Measurements from ENCODE around the gene HIC2.

HIC2 gene

DNA sequence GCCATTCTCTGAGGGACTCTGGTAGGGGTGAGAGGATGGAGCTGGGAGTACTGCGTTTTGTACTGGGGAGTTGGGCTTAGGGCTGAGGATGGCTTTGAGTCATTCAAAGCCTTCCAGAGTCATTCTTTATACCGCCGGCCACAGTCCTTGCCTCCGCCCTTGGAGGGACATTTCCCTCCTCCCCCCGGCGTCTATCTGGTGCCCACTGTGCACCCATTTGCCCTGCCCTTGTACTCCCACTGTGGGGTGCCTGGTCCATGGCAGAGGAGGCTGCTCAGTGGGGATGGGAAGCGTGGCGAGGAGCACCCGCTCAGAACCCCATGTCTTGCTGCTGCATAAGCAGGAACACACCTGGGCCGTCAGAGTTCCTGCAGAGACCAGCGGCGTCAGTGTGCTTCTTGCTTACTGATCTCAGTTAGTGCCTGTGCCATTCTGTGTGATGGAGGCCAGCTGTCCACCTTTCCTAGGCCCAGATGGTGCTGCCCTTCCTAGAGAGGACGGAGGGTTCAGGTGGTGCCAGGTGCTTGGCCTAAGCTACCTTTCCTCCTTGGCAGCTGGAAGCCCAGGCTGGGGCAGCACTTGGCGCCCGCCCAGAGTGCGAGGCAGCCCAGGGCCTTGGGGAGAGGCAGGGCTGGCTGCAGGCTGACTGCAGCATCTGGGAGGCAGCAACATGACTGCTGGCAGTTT is 26.7 kb downstream of the HIC2 start:
- TF ChIP-seq, protein P1, sequence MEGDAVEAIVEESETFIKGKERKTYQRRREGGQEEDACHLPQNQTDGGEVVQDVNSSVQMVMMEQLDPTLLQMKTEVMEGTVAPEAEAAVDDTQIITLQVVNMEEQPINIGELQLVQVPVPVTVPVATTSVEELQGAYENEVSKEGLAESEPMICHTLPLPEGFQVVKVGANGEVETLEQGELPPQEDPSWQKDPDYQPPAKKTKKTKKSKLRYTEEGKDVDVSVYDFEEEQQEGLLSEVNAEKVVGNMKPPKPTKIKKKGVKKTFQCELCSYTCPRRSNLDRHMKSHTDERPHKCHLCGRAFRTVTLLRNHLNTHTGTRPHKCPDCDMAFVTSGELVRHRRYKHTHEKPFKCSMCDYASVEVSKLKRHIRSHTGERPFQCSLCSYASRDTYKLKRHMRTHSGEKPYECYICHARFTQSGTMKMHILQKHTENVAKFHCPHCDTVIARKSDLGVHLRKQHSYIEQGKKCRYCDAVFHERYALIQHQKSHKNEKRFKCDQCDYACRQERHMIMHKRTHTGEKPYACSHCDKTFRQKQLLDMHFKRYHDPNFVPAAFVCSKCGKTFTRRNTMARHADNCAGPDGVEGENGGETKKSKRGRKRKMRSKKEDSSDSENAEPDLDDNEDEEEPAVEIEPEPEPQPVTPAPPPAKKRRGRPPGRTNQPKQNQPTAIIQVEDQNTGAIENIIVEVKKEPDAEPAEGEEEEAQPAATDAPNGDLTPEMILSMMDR (conservative IDR thresholded peaks at IDR 0.05; ENCODE audit: low read depth): no peak
- no peak overlapping the region for H3K27ac ChIP-seq
- ChIA-PET CTCF (interaction anchor here (0.7 kb wide), 1 partner anchor 477 kb away, joined by 3 read pairs; no protein-coding TSS in a partner anchor), POLR2A (ENCODE audit: low non-redundant PET) (no interaction called here)
- no peak for DNase-seq (ENCODE audit: low spot score)

DNA sequence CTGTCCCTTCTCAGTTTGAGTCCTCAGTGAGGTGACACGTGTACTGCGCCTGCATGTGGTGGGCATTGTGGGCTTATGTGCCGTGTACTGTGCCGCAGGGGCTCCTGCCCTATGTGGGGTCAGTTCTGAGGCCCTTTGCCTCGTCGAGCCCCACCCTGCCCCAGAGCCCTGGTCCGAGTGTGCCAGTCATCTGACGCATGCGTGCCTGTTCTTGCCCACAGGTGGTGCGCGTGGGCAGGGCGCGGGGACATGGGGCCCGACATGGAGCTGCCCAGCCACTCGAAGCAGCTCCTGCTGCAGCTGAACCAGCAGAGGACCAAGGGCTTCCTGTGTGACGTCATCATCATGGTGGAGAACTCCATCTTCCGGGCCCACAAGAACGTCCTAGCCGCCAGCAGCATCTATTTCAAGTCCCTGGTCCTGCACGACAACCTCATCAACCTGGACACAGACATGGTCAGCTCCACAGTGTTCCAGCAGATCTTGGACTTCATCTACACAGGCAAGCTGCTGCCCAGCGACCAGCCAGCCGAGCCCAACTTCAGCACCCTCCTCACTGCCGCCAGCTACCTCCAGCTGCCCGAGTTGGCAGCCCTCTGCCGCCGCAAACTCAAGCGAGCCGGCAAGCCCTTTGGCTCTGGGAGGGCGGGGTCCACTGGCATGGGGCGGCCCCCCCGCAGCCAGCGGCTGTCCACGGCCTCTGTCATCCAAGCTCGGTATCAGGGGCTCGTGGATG is 27.7 kb downstream of the HIC2 start:
- TF ChIP-seq, protein P1 (conservative IDR thresholded peaks at IDR 0.05; ENCODE audit: low read depth): no peak
- no peak overlapping the region for H3K27ac ChIP-seq
- ChIA-PET POLR2A (ENCODE audit: low non-redundant PET) (no interaction called here), CTCF (interaction anchor here (0.7 kb wide), 1 partner anchor 478 kb away, joined by 3 read pairs; no protein-coding TSS in a partner anchor)
- DNase-seq (ENCODE audit: low spot score): no peak

DNA sequence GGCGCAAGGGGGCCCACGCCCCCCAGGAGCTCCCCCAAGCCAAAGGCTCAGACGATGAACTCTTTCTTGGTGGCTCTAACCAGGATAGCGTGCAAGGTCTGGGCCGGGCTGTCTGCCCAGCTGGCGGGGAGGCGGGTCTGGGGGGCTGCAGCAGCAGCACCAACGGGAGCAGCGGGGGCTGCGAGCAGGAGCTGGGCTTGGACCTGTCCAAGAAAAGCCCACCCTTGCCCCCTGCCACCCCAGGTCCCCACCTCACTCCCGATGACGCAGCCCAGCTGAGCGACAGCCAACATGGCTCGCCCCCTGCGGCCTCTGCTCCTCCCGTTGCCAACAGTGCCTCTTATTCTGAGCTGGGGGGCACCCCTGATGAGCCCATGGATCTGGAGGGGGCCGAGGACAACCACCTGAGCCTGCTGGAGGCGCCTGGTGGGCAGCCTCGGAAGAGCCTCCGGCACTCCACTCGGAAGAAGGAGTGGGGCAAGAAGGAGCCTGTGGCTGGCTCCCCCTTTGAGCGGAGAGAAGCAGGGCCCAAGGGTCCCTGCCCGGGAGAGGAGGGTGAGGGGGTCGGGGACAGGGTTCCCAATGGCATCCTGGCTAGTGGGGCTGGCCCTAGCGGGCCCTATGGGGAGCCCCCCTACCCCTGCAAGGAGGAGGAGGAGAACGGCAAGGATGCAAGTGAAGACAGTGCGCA is 28.4 kb downstream of the HIC2 start:
- POLR2A ChIA-PET (ENCODE audit: low non-redundant PET): no interaction called here
- CTCF ChIA-PET: no interaction called here
- DNase-seq (ENCODE audit: low spot score): no peak
- TF ChIP-seq, protein P1 (conservative IDR thresholded peaks at IDR 0.05; ENCODE audit: low read depth): no peak
- H3K27ac ChIP-seq: no peak overlapping the region

DNA sequence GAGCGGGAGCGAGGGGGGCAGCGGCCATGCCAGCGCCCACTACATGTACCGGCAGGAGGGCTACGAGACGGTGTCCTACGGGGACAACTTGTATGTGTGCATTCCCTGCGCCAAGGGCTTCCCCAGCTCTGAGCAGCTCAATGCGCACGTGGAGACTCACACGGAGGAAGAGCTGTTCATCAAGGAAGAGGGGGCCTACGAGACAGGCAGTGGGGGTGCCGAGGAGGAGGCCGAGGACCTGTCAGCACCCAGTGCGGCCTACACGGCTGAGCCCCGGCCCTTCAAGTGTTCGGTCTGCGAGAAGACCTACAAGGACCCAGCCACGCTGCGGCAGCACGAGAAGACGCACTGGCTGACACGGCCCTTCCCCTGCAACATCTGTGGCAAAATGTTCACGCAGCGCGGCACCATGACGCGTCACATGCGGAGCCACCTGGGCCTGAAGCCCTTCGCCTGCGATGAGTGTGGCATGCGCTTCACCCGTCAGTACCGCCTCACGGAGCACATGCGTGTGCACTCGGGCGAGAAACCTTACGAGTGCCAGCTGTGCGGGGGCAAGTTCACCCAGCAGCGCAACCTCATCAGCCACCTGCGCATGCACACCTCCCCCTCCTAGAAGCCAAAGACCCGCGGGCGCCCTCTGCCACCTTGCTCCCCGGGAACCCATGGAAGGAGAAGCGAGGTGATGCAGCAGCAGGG is 29.1 kb downstream of the HIC2 start:
- ChIA-PET POLR2A (ENCODE audit: low non-redundant PET) (no interaction called here), CTCF (no interaction called here)
- no peak for DNase-seq (ENCODE audit: low spot score)
- TF ChIP-seq, protein P1 (conservative IDR thresholded peaks at IDR 0.05; ENCODE audit: low read depth): no peak
- H3K27ac ChIP-seq: no peak overlapping the region

DNA sequence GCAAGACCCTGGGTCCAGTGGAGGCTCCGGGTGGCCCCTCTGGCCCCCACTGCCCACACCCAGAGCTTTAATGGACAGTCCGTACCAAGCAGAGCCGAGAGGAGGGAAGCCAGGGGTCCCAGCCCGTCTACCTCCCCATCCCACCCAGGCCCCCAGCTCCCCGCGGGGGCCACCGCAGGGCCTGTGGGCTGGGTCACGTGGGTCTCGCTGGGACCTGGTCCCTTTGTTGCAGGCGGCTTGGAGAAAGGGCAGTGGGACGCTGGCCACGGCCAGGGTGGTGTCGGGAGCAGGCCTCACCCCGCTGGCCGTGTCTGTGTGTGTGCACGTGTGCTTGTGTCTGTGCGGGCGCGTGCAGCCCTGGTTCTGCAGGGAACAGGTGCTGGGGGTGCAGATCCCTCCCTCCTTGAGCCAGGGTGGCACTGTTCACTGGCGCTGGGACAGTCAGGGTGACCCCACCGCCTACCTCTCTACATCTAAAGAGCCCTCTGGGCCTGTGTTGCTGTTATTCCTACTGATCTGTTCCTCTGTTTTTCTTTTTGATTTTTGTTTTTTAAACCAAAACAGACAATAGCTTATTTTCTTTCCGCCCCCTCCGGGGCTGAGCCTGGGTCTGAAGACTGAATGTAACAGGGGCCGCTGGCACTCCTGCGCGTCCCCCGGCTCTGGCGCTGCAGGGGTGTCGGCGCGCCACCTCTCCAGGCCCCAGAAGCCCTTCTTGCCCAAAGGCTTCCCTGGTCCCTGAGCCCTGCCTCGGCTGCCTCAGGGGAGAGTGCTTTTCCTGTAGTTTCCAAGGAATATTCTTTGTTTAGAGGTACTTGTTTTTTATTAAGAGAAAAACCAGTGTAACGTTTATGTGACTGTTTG is 29.9 kb downstream of the HIC2 start:
- H3K27ac ChIP-seq: no peak overlapping the region
- ChIA-PET POLR2A (ENCODE audit: low non-redundant PET) (no interaction called here), CTCF (no interaction called here)
- TF ChIP-seq, protein P1 (conservative IDR thresholded peaks at IDR 0.05; ENCODE audit: low read depth): no peak
- DNase-seq (ENCODE audit: low spot score): no peak
